DMS114 treated with DMSO at 0.1 percent for 48 hours (cell line): Measurements from ENCODE around the gene SIRT2.

Experiments used
- DNase-seq: peaks from one replicate; lab custom pipeline; 2025; ENCODE audit not compliant: unreplicated experiment; lab: John Stamatoyannopoulos, UW

SIRT2 gene

GRCh38 chr19:38845374-38846024 lies 53.9 kb downstream of the SIRT2 start:
- no peak for DNase-seq

GRCh38 chr19:38844093-38844686 lies 55.2 kb downstream of the SIRT2 start:
- DNase-seq: no peak

- DNase-seq: no peak
These were observed 56.2 kb downstream of the SIRT2 start for GRCh38 chr19:38843175-38843758.

GRCh38 chr19:38842439-38843174 lies 56.8 kb downstream of the SIRT2 start:
- DNase-seq: no peak

- DNase-seq: no peak
These were observed 57.5 kb downstream of the SIRT2 start for GRCh38 chr19:38841787-38842438.

- DNase-seq: no peak
These were observed 58.1 kb downstream of the SIRT2 start for GRCh38 chr19:38841180-38841766.

- no peak for DNase-seq
These were observed 58.8 kb downstream of the SIRT2 start for GRCh38 chr19:38840583-38840968.

GRCh38 chr19:38839816-38840582 lies 59.4 kb downstream of the SIRT2 start:
- no peak for DNase-seq

GRCh38 chr19:38838986-38839761 lies 60.2 kb downstream of the SIRT2 start:
- DNase-seq: no peak

- no peak for DNase-seq
These were observed 61.0 kb downstream of the SIRT2 start for GRCh38 chr19:38838208-38838985.

GRCh38 chr19:38837656-38838121 lies 61.7 kb downstream of the SIRT2 start:
- no peak for DNase-seq

- DNase-seq: no peak
These were observed 62.3 kb downstream of the SIRT2 start for GRCh38 chr19:38836983-38837626.

- no peak for DNase-seq
These were observed 63.0 kb downstream of the SIRT2 start for GRCh38 chr19:38836159-38836982.

- DNase-seq: no peak
These were observed 64.8 kb downstream of the SIRT2 start for GRCh38 chr19:38834590-38834989.

GRCh38 chr19:38834104-38834490 lies 65.3 kb downstream of the SIRT2 start:
- no peak for DNase-seq

- DNase-seq: no peak
These were observed 66.4 kb downstream of the SIRT2 start for GRCh38 chr19:38833092-38833425.

GRCh38 chr19:38831142-38831605 lies 68.2 kb downstream of the SIRT2 start:
- DNase-seq: no peak
